ENCODE data around the gene ZNF35.

ZNF35 gene

DNA sequence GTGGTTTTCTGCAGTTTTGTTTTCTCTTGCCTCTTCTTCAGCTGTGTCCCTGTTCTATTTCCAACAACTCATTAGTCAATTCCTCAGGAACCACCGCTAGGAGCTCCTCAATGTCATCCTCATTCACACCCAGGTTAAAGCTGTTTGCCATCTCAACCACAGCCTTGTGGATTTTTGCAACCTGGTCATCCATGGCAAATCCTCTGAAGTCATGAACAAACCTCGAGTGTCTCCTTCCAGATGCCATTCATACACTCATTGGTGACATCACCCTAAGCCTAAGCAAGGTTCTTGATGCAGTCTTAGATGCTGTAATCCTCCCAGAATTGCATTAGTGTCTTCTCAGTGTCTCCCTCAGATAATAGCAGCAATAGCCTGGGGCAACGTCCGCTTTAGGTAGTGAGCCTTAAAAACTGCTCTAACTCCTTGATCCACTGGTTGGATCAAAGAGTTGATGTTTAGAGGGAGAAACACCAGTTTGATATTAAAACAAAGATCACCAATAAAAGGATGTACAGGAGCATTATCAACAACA lies 32.5 kb downstream of the ZNF35 start:
- no peak overlapping the region for H3K4me3 ChIP-seq (ENCODE audit: low read depth, low read length)
- DNase-seq (ENCODE audit: low read depth), result no peak
- TF ChIP-seq, protein P1, sequence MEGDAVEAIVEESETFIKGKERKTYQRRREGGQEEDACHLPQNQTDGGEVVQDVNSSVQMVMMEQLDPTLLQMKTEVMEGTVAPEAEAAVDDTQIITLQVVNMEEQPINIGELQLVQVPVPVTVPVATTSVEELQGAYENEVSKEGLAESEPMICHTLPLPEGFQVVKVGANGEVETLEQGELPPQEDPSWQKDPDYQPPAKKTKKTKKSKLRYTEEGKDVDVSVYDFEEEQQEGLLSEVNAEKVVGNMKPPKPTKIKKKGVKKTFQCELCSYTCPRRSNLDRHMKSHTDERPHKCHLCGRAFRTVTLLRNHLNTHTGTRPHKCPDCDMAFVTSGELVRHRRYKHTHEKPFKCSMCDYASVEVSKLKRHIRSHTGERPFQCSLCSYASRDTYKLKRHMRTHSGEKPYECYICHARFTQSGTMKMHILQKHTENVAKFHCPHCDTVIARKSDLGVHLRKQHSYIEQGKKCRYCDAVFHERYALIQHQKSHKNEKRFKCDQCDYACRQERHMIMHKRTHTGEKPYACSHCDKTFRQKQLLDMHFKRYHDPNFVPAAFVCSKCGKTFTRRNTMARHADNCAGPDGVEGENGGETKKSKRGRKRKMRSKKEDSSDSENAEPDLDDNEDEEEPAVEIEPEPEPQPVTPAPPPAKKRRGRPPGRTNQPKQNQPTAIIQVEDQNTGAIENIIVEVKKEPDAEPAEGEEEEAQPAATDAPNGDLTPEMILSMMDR (IDR thresholded peaks at IDR 0.05; ENCODE audit: low read depth, low read length, missing control alignments), result no peak

DNA sequence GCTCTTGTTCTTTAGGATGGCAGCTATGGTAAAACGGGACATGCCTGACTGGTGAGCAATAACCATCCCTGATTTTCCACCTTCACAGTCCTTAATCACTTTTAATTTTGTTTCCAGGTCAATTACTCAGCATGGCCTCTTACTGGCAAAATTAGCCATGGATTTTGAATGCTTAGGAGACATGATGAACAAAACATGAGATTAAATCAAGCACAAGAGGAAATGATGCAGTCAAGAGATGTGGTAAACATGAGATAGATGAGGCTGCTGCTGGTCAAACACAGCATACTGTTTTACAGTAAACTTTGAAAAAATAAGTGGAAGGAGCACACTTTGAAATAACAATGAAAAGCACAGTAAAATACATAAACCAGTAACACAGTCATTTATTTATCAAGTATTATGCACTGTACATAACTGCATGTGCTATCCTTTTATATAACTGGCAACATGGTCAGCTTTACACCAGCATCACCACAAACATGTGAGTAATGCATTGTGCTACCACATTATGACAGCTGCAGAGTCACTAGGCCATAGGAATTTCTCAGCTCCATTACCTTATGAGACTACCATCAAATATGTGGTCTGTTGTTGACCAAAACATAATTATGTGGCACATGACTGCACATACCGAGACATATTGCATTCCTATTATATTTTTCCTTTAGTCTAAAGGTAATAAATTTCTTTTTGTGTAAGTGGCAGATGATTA lies 33.8 kb downstream of the ZNF35 start:
- H3K4me3 ChIP-seq (ENCODE audit: low read depth, low read length), result no peak overlapping the region
- TF ChIP-seq, protein P1 (IDR thresholded peaks at IDR 0.05; ENCODE audit: low read depth, low read length, missing control alignments), result no peak
- no peak for DNase-seq (ENCODE audit: low read depth)

DNA sequence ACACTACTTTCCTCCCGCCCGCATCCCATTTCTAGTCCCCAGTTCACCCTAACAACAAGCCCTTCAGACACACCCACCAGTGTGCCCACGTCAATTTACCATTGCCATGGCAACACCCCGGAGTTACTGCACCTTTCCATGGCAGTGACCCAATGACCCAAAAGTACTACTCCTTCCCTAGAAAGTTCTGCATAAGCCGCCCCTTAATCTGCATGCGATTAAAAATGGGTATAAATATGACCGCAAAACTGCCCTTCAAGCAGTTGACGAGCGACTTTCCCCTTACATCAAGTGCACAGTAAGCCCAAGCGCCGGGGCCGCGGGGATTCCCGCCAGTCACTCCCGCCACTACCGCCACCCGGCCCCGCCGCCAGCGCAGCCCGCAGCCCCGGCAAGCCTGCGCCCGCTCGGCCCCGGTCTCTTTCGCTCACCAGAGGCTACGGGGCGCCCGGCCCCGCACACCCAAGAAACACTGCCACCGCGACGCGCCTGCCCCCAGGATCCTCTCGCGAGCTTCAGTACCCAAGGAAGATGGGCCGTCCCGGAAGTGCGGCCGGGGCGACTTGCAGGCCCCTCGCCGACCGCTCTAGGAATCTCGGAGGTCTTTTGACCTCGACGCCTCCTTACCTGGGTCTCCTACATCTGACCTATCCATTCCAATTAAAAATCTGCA lies 36.7 kb downstream of the ZNF35 start:
- peak overlapping the region; percentile 63 for H3K4me3 ChIP-seq (ENCODE audit: low read depth, low read length)
- DNase-seq (ENCODE audit: low read depth), result peak; percentile 49
- TF ChIP-seq, protein P1 (IDR thresholded peaks at IDR 0.05; ENCODE audit: low read depth, low read length, missing control alignments), result no peak

DNA sequence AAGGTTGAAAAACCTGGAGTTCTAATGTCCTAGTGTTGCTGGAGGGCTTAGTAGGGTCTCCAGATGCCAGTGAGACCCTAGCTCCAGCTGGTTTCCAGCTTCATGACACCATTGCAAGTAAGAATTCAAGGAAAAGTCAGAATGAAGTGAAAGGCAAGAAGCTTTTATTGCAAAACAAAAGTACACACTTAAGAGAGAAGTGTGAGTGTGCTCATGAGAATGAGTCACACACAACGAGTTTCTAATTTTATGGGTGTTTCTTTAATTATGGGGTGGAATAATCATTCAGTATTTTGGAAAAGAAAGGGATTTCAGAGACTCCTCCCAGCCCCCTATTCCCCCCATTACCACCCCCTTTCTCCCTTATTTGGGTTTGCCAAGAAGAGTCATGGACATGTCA lies 39.4 kb downstream of the ZNF35 start:
- TF ChIP-seq, protein P1 (IDR thresholded peaks at IDR 0.05; ENCODE audit: low read depth, low read length, missing control alignments), result no peak
- no peak overlapping the region for H3K4me3 ChIP-seq (ENCODE audit: low read depth, low read length)
- DNase-seq (ENCODE audit: low read depth), result no peak

All from GM12864 (cell line).